ENCODE data around the gene HEPHL1. TPM values are rescaled to one million over a fixed set of nuclear protein-coding genes. Genes with fewer than 3 reads are reported as not detected.

The HEPHL1 gene
- total and polyA plus RNA-seq, 2 experiments from 2014 or later, result 0.07 to 0.21 TPM

GRCh38 chr11:94117197-94117574, 96.0 kb downstream of the HEPHL1 start:
- H3K4me1 ChIP-seq (ENCODE audit: insufficient read depth), result peaks cover 41% of the 10 kb centered on the region
- TF ChIP-seq EZH2phosphoT487 (IDR thresholded peaks at IDR 0.05; ENCODE audit: unreplicated experiment) (no peak), NANOG (IDR thresholded peaks at IDR 0.05; ENCODE audit: borderline replicate concordance) (no peak)
- no peak overlapping the region for H2AFZ ChIP-seq
- no peak for DNase-seq (ENCODE audit: low spot score)
- 0 out of 2 replicates have a peak, but pooled peaks cover 2% of the 10 kb centered on the region for H3K79me2 ChIP-seq (replicated peaks; ENCODE audit: insufficient read depth)
- peaks cover 12% of the 10 kb centered on the region; the same call in 1 of the 2 replicates for H3F3A ChIP-seq (replicated peaks; ENCODE audit: low read depth)
- no peaks in the 10 kb centered on the region for H3K36me3 ChIP-seq (ENCODE audit: insufficient read depth)
- H3K9me2 ChIP-seq (ENCODE audit: insufficient read depth), result peaks cover 17% of the 10 kb centered on the region
- no peak overlapping the region for H3K4me2 ChIP-seq
- peaks cover 6% of the 10 kb centered on the region for H3K27me3 Mint-ChIP-seq (ENCODE audit: insufficient read depth, low read depth, poor library complexity)
- no peak overlapping the region for H3K27ac ChIP-seq (ENCODE audit: low read depth)
- no peak overlapping the region for H3K27ac Mint-ChIP-seq
- no peak overlapping the region for H3K4me3 Mint-ChIP-seq
- peaks cover 49% of the 10 kb centered on the region for H3K4me1 Mint-ChIP-seq
- H3K36me3 Mint-ChIP-seq (ENCODE audit: low read depth), result peaks cover 22% of the 10 kb centered on the region
- H4K20me1 ChIP-seq (replicated peaks; ENCODE audit: insufficient read depth), result no peaks in the 10 kb centered on the region
- ATAC-seq, result no peak
- no peak overlapping the region for H3K4me3 ChIP-seq
- peaks cover 2% of the 10 kb centered on the region; the same call in 1 of the 2 replicates for H3K27me3 ChIP-seq (ENCODE audit: insufficient read depth)
- H3K9me3 Mint-ChIP-seq, result peaks cover 16% of the 10 kb centered on the region

GRCh38 chr11:94117871-94118270, 96.7 kb downstream of the HEPHL1 start:
- H2AFZ ChIP-seq, result no peak overlapping the region
- H3K9me2 ChIP-seq (ENCODE audit: insufficient read depth), result peaks cover 21% of the 10 kb centered on the region
- no peak overlapping the region for H3K27ac ChIP-seq (ENCODE audit: low read depth)
- TF ChIP-seq REST (IDR thresholded peaks at IDR 0.05; ENCODE audit: unreplicated experiment), result no peak
- no peak for TF ChIP-seq JUNB (IDR thresholded peaks at IDR 0.05; ENCODE audit: unreplicated experiment)
- TF ChIP-seq ZNF331 (CRISPR knock-in tag; IDR thresholded peaks at IDR 0.05; ENCODE audit: low read depth), result no peak
- TF ChIP-seq NANOG (IDR thresholded peaks at IDR 0.05; ENCODE audit: borderline replicate concordance), result no peak
- TF ChIP-seq EZH2phosphoT487 (IDR thresholded peaks at IDR 0.05; ENCODE audit: unreplicated experiment), result no peak
- no peak for TF ChIP-seq CREB1 (CRISPR knock-in tag; IDR thresholded peaks at IDR 0.05; ENCODE audit: low read depth)
- no peak for TF ChIP-seq POLR2AphosphoS5 (IDR thresholded peaks at IDR 0.05; ENCODE audit: low read depth)
- no peak for TF ChIP-seq EZH2 (IDR thresholded peaks at IDR 0.05; ENCODE audit: low read depth, unreplicated experiment)
- no peak overlapping the region for H3K4me2 ChIP-seq
- Mint-ChIP-seq H3K4me3 (no peak overlapping the region), H3K27me3 (ENCODE audit: insufficient read depth, low read depth, poor library complexity) (peaks cover 6% of the 10 kb centered on the region), H3K36me3 (ENCODE audit: low read depth) (peaks cover 25% of the 10 kb centered on the region), H3K9me3 (peaks cover 16% of the 10 kb centered on the region), H3K4me1 (peaks cover 42% of the 10 kb centered on the region), H3K27ac (no peak overlapping the region)
- H3F3A ChIP-seq (replicated peaks; ENCODE audit: low read depth), result peaks cover 12% of the 10 kb centered on the region; the same call in 1 of the 2 replicates
- peaks cover 35% of the 10 kb centered on the region for H3K4me1 ChIP-seq (ENCODE audit: insufficient read depth)
- ATAC-seq (no peak), DNase-seq (ENCODE audit: low spot score) (no peak)
- H3K27me3 ChIP-seq (ENCODE audit: insufficient read depth), result peaks cover 2% of the 10 kb centered on the region; the same call in 1 of the 2 replicates
- H3K4me3 ChIP-seq, result no peak overlapping the region
- H4K20me1 ChIP-seq (replicated peaks; ENCODE audit: insufficient read depth), result no peaks in the 10 kb centered on the region
- 0 out of 2 replicates have a peak, but pooled peaks cover 2% of the 10 kb centered on the region for H3K79me2 ChIP-seq (replicated peaks; ENCODE audit: insufficient read depth)
- H3K36me3 ChIP-seq (ENCODE audit: insufficient read depth), result no peaks in the 10 kb centered on the region
